Vagina (tissue), 2 donors: Measurements from ENCODE around the gene CSK.

Experiments used
- CTCF ChIP-seq, 3 experiments: fragments of 450-650 bp in 2 of 3; fragments of 200-600 bp in 1 of 3; sonication (generic) in 1 of 3; IDR thresholded peaks; one replicate each; pipeline ENCODE4 v1.5.1; 2017 to 2019; ENCODE audit warnings: antibody characterized with exemption in 3 of 3, mild to moderate bottlenecking in 2 of 3, moderate library complexity in 2 of 3
- POLR2A ChIP-seq, 2 donors: fragments of 450-650 bp; IDR thresholded peaks; one replicate each; pipeline ENCODE4 v1.6.1; 2017; ENCODE audit warnings: antibody characterized with exemption in 2 of 2, mild to moderate bottlenecking in 2 of 2, moderate library complexity in 2 of 2
- POLR2AphosphoS5 ChIP-seq, 2 donors: sonication (generic); formaldehyde crosslinking; IDR thresholded peaks; one replicate each; pipeline ENCODE4 v1.9.0; 2017; ENCODE audit warnings: antibody characterized with exemption in 2 of 2, mild to moderate bottlenecking in 2 of 2, low read depth in 1 of 2; ENCODE audit not compliant: insufficient read depth in 1 of 2

GRCh38 chr15:74798388-74799254 lies 16.7 kb downstream of the CSK start:
- TF ChIP-seq CTCF (IDR thresholded peaks at IDR 0.05) (no peak), POLR2A (IDR thresholded peaks at IDR 0.05) (no peak), POLR2AphosphoS5 (IDR thresholded peaks at IDR 0.05; ENCODE audit: insufficient read depth in 1 of 2, low read depth in 1 of 2) (no peak)
